Natural killer cell (primary cell): Measurements from ENCODE around the gene LCN6. TPM values are rescaled to one million over a fixed set of nuclear protein-coding genes. Genes with fewer than 3 reads are reported as not detected.
"Not testable (repeated sequence)": the region's sequence is repeated elsewhere in the genome, so short reads cannot be mapped to it uniquely, and the experiment has no call there.

Experiments
- ATAC-seq, 3 donors: fragments of 150-1000 bp in 2 of 3; fragments of 200-7000 bp in 1 of 3; cut with Tn5 transposase; 1 replicate in 1 of 3; 2 replicates in 2 of 3; pipeline ENCODE4 v1.10.0; 2021; ENCODE audit warnings: mild to moderate bottlenecking in 2 of 3, moderate library complexity in 2 of 3
- DNase-seq, 2 donors: peaks; one replicate each; pipeline versions ENCODE4 v3.0.0 to v3.0.0-alpha.2; 2013 to 2021; ENCODE audit warnings: mixed read lengths in 1 of 2
- H3K27ac ChIP-seq: one replicate; pipeline ENCODE4 v1.5.1; 2013; ENCODE audit warnings: mild to moderate bottlenecking, low read length
- H3K27me3 ChIP-seq: one replicate; pipeline ENCODE4 v1.6.1; 2013; ENCODE audit warnings: low read length; ENCODE audit not compliant: control insufficient read depth, insufficient read depth
- H3K36me3 ChIP-seq: one replicate; pipeline ENCODE4 v1.6.1; 2013; ENCODE audit warnings: low read length; ENCODE audit not compliant: control insufficient read depth, insufficient read depth
- H3K4me1 ChIP-seq: one replicate; pipeline ENCODE4 v1.6.1; 2013; ENCODE audit warnings: low read length; ENCODE audit not compliant: control insufficient read depth, insufficient read depth
- H3K4me3 ChIP-seq: one replicate; pipeline ENCODE4 v1.5.1; 2013; ENCODE audit warnings: low read length
- H3K9me3 ChIP-seq: one replicate; pipeline ENCODE4 v1.6.1; 2013; ENCODE audit warnings: low read length; ENCODE audit not compliant: control insufficient read depth, insufficient read depth
- H3K27ac Mint-ChIP-seq, 2 donors: one replicate each; pipeline ENCODE4 v1.8.0; 2022; ENCODE audit warnings: mild to moderate bottlenecking in 2 of 2, mixed read lengths in 2 of 2, moderate library complexity in 1 of 2
- H3K27me3 Mint-ChIP-seq, 2 donors: one replicate each; pipeline ENCODE4 v1.8.0; 2022; ENCODE audit warnings: low read depth in 2 of 2, mixed read lengths in 2 of 2
- H3K36me3 Mint-ChIP-seq: one replicate; pipeline ENCODE4 v1.8.0; 2022; ENCODE audit warnings: mixed read lengths
- H3K4me1 Mint-ChIP-seq, 2 donors: one replicate each; pipeline ENCODE4 v1.8.0; 2022; ENCODE audit warnings: mixed read lengths in 2 of 2
- H3K4me3 Mint-ChIP-seq: one replicate; pipeline ENCODE4 v1.8.0; 2022; ENCODE audit warnings: mild to moderate bottlenecking, moderate library complexity, mixed read lengths
- H3K9me3 Mint-ChIP-seq, 2 donors: one replicate each; pipeline ENCODE4 v1.8.0; 2022; ENCODE audit warnings: mixed read lengths in 2 of 2
- CTCF ChIP-seq: fragments of 200-600 bp; IDR thresholded peaks from one replicate; pipeline ENCODE4 v1.8.0; 2022; ENCODE audit warnings: antibody characterized with exemption
- WGBS: methylation state at CpG from one replicate; pipeline ENCODE4 v1.1.7; 2013; ENCODE audit warnings: missing lambda C conversion rate; ENCODE audit not compliant: insufficient coverage; 5-methylcytosine and 5-hydroxymethylcytosine counted together
- intact Hi-C: fragments of 100-400 bp; cut with micrococcal nuclease; formaldehyde crosslinking; loops from one replicate; pipeline ENCODE4 v1.14.2; 2022
- total RNA-seq, 4 donors: library from RNA; stranded (reverse); fragments of 120-200 nt in 1 of 4; gene quantifications; one replicate each; pipeline versions ENCODE4 v1.2.3 to v1.2.4, GENCODE V29; 2013 to 2022

LCN6 gene
- total RNA-seq, 3 donors from 2014 or later (not counting 1 experiment from before 2014, with no cell fraction given) = not detected

- no peaks in the 10 kb centered on the region for H3K36me3 Mint-ChIP-seq
- H3K4me3 ChIP-seq = no peak overlapping the region
- 22% methylated on average over 18 of the region's 21 CpGs for WGBS
- peak overlapping the region; percentile 14 for H3K27ac ChIP-seq
- H3K27me3 Mint-ChIP-seq = peaks cover 0 to 4% of the 10 kb centered on the region in 2 donors
- DNase-seq (peak; percentile 67 to 90), ATAC-seq (no peak)
- TF ChIP-seq CTCF = peak; percentile 95
- H3K4me1 Mint-ChIP-seq = peaks cover 27 to 34% of the 10 kb centered on the region in 2 donors
- intact Hi-C loops = loop anchor here (1.0 to 5.0 kb wide), 2 partner anchors 54 to 247 kb away; partner anchors contain the start of gene AJM1
- H3K4me1 ChIP-seq = peaks cover 43% of the 10 kb centered on the region
- H3K9me3 ChIP-seq = no peaks in the 10 kb centered on the region
- H3K36me3 ChIP-seq = peaks cover under 1% of the 10 kb centered on the region
- peak overlapping the region; percentile 91 to 96 for H3K27ac Mint-ChIP-seq
- H3K4me3 Mint-ChIP-seq = peak overlapping the region; percentile 85
- H3K27me3 ChIP-seq = no peaks in the 10 kb centered on the region
- no peaks in the 10 kb centered on the region for H3K9me3 Mint-ChIP-seq
These were observed 39.5 kb upstream of the LCN6 start for GRCh38 chr9:136787690-136788400.

DNA sequence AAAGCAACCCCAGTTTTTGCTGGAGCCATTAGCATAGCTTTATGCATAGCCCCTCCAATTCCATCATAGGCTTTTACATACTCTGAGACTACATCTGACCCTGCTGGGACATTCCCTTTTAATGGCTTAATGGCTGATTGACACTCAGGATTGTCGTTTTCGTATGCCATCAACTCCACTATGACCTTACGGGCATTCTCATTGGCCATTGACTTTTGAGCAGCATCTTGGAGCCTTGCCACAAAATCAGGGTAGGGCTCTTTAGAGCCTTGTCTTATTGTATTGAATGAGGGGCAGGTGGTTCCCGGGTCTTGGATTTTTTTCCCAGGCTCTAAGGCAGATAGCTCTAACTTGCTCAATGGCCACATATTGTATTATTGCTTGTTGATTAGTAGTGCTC, 38.7 kb upstream of the LCN6 start:
- 69% methylated on average over 3 of the region's 4 CpGs for WGBS
- H3K36me3 ChIP-seq, H3K27ac ChIP-seq, H3K9me3 Mint-ChIP-seq, H3K36me3 Mint-ChIP-seq, H3K27ac Mint-ChIP-seq, H3K4me3 Mint-ChIP-seq, H3K4me3 ChIP-seq, ATAC-seq, H3K27me3 ChIP-seq, H3K27me3 Mint-ChIP-seq, H3K9me3 ChIP-seq, DNase-seq: not testable (repeated sequence)
- H3K4me1 ChIP-seq = peaks cover 34% of the 10 kb centered on the region
- intact Hi-C loops = loop anchor here (5.0 kb wide), 1 partner anchor 55 kb away; the partner anchor contains the start of gene AJM1
- peaks cover 27 to 34% of the 10 kb centered on the region in 2 donors for H3K4me1 Mint-ChIP-seq

GRCh38 chr9:136786451-136786850, 38.1 kb upstream of the LCN6 start:
- intact Hi-C loops = loop anchor here (5.0 kb wide), 1 partner anchor 56 kb away; the partner anchor contains the start of gene AJM1
- no peak for TF ChIP-seq CTCF
- 76% methylated on average over 10 of the region's 10 CpGs for WGBS
- DNase-seq = no peak
- Mint-ChIP-seq H3K9me3 (no peaks in the 10 kb centered on the region), H3K36me3 (no peaks in the 10 kb centered on the region), H3K27ac (no peak overlapping the region), H3K27me3 (peaks cover 0 to 4% of the 10 kb centered on the region in 2 donors), H3K4me1 (peaks cover 27 to 34% of the 10 kb centered on the region in 2 donors), H3K4me3 (no peak overlapping the region)
- Histone ChIP-seq H3K4me3 (no peak overlapping the region), H3K27me3 (no peaks in the 10 kb centered on the region), H3K27ac (no peak overlapping the region), H3K4me1 (peaks cover 29% of the 10 kb centered on the region), H3K36me3 (no peaks in the 10 kb centered on the region), H3K9me3 (no peaks in the 10 kb centered on the region)
- ATAC-seq = no peak

GRCh38 chr9:136785565-136786355, 37.4 kb upstream of the LCN6 start:
- H3K27ac Mint-ChIP-seq, H3K9me3 Mint-ChIP-seq, H3K4me3 Mint-ChIP-seq, H3K4me3 ChIP-seq, H3K36me3 ChIP-seq, H3K27me3 Mint-ChIP-seq, H3K9me3 ChIP-seq, H3K36me3 Mint-ChIP-seq, H3K27me3 ChIP-seq, ATAC-seq, H3K27ac ChIP-seq, DNase-seq: not testable (repeated sequence)
- intact Hi-C loops = loop anchor here (5.0 kb wide), 1 partner anchor 57 kb away; the partner anchor contains the start of gene AJM1
- H3K4me1 ChIP-seq = peaks cover 26% of the 10 kb centered on the region
- 87% methylated on average over 23 of the region's 23 CpGs for WGBS
- H3K4me1 Mint-ChIP-seq = peaks cover 27 to 28% of the 10 kb centered on the region in 2 donors
